Esophagus squamous epithelium (tissue), 4 donors: ENCODE results near the gene EPPIN.

ENCODE experiments used
- CTCF ChIP-seq, 6 experiments: fragments of 450-650 bp in 4 of 6; fragments of 200-600 bp in 2 of 6; sonication (generic) in 2 of 6; IDR thresholded peaks; one replicate each; pipeline ENCODE4 v1.5.1; 2016 to 2019; ENCODE audit warnings: antibody characterized with exemption in 6 of 6, mild to moderate bottlenecking in 4 of 6, moderate library complexity in 4 of 6
- POLR2A ChIP-seq, 4 donors: fragments of 450-650 bp; IDR thresholded peaks; one replicate each; pipeline ENCODE4 v1.6.1; 2017; ENCODE audit warnings: antibody characterized with exemption in 4 of 4, mild to moderate bottlenecking in 4 of 4, moderate library complexity in 3 of 4

GRCh38 chr20:45527294-45527693, 19.9 kb downstream of the EPPIN start:
- no peak for TF ChIP-seq CTCF (IDR thresholded peaks at IDR 0.05)
- TF ChIP-seq POLR2A (IDR thresholded peaks at IDR 0.05), result no peak
